Neural cell (in vitro differentiated cells): ENCODE data around the gene HLF. TPM values are rescaled to one million over a fixed set of nuclear protein-coding genes. Genes with fewer than 3 reads are reported as not detected.

Source experiments
- H2AFZ ChIP-seq: fragments of 200-600, 300-800 bp; sonication (generic), shearing (Covaris generic); 2 replicates; pipeline ENCODE4 v1.6.0; 2014; ENCODE audit warnings: low read depth, mild to moderate bottlenecking, antibody characterized with exemption, low read length, moderate library complexity
- H3F3A ChIP-seq: fragments of 200-600 bp; shearing (Covaris generic); 2 replicates; pipeline ENCODE4 v1.6.1; 2016; ENCODE audit warnings: mild to moderate bottlenecking, moderate library complexity, mixed read lengths, antibody characterized with exemption, low read length; ENCODE audit not compliant: insufficient read depth, poor library complexity, severe bottlenecking
- H3K27ac ChIP-seq: fragments of 200-600, 300-800 bp; sonication (generic), shearing (Covaris generic); 2 replicates; pipeline ENCODE4 v1.5.1; 2014; ENCODE audit warnings: mild to moderate bottlenecking, low read length, moderate library complexity
- H3K27me3 ChIP-seq: fragments of 300-800, 200-600 bp; sonication (generic), shearing (Covaris generic); 2 replicates; pipeline ENCODE4 v1.6.0; 2014; ENCODE audit warnings: mild to moderate bottlenecking, low read depth, low read length, moderate library complexity; ENCODE audit not compliant: insufficient read depth
- H3K36me3 ChIP-seq: fragments of 300-800, 200-600 bp; sonication (generic), shearing (Covaris generic); 2 replicates; pipeline ENCODE4 v1.5.1; 2014; ENCODE audit warnings: mild to moderate bottlenecking, antibody characterized with exemption, low read length, moderate library complexity; ENCODE audit not compliant: insufficient read depth
- H3K4me2 ChIP-seq: fragments of 300-800, 200-600 bp; sonication (generic), shearing (Covaris generic); 2 replicates; pipeline ENCODE4 v1.6.0; 2014; ENCODE audit warnings: mild to moderate bottlenecking, low read length
- H3K4me3 ChIP-seq: fragments of 300-800, 200-600 bp; sonication (generic), shearing (Covaris generic); 2 replicates; pipeline ENCODE4 v1.5.1; 2014; ENCODE audit warnings: mild to moderate bottlenecking, low read length, moderate library complexity
- H3K79me2 ChIP-seq: fragments of 200-600 bp; shearing (Covaris generic); replicated peaks from 2 replicates; pipeline ENCODE4 v1.6.0; 2014; ENCODE audit warnings: mild to moderate bottlenecking, low read length, moderate library complexity; ENCODE audit not compliant: insufficient read depth
- H3K9ac ChIP-seq: fragments of 300-800, 200-600 bp; sonication (generic), shearing (Covaris generic); 2 replicates; pipeline ENCODE4 v1.6.1; 2016; ENCODE audit warnings: mild to moderate bottlenecking, low read length, mixed read lengths
- H3K9me2 ChIP-seq: fragments of 200-600 bp; shearing (Covaris generic); 2 replicates; pipeline ENCODE4 v1.6.1; 2016; ENCODE audit warnings: mild to moderate bottlenecking, low read length, mixed read lengths; ENCODE audit not compliant: insufficient read depth
- H3K9me3 ChIP-seq: fragments of 200-600, 300-800 bp; sonication (generic), shearing (Covaris generic); 2 replicates; pipeline ENCODE4 v1.6.1; 2016; ENCODE audit warnings: mild to moderate bottlenecking, mixed run types, low read length, moderate library complexity, mixed read lengths
- H4K20me1 ChIP-seq: fragments of 200-600 bp; shearing (Covaris generic); 2 replicates; pipeline ENCODE4 v1.6.1; 2016; ENCODE audit warnings: mild to moderate bottlenecking, mixed run types; ENCODE audit not compliant: insufficient read depth
- CTCF ChIP-seq: fragments of 450-650 bp; IDR thresholded peaks from 2 replicates; pipeline ENCODE4 v1.5.1; 2014; ENCODE audit warnings: antibody characterized with exemption, mild to moderate bottlenecking, moderate library complexity; ENCODE audit not compliant: poor library complexity, severe bottlenecking
- EP300 ChIP-seq: fragments of 450-650 bp; conservative IDR thresholded peaks from 2 replicates; pipeline ENCODE4 v1.6.1; 2014; ENCODE audit warnings: antibody characterized with exemption, mild to moderate bottlenecking, moderate library complexity; ENCODE audit not compliant: poor library complexity, severe bottlenecking
- EZH2 ChIP-seq: fragments of 200-600, 300-800 bp; shearing (Covaris generic), sonication (generic); IDR thresholded peaks from 2 replicates; pipeline ENCODE4 v1.6.1; 2014; ENCODE audit warnings: antibody characterized with exemption, low read length, borderline replicate concordance, mild to moderate bottlenecking; ENCODE audit not compliant: insufficient read depth, poor library complexity, severe bottlenecking
- MXI1 ChIP-seq: fragments of 450-650 bp; conservative IDR thresholded peaks from 2 replicates; pipeline ENCODE4 v1.6.1; 2014; ENCODE audit warnings: antibody characterized with exemption, mild to moderate bottlenecking; ENCODE audit not compliant: poor library complexity, severe bottlenecking
- POLR2AphosphoS5 ChIP-seq: IDR thresholded peaks from 2 replicates; pipeline ENCODE4 v1.6.1; 2012
- RAD21 ChIP-seq: fragments of 450-650 bp; conservative IDR thresholded peaks from 2 replicates; pipeline ENCODE4 v1.6.1; 2014; ENCODE audit warnings: antibody characterized with exemption, mild to moderate bottlenecking, moderate library complexity
- REST ChIP-seq: IDR thresholded peaks from 2 replicates; pipeline ENCODE4 v1.6.1; 2012; ENCODE audit warnings: borderline replicate concordance
- SMC3 ChIP-seq: fragments of 450-650 bp; conservative IDR thresholded peaks from 2 replicates; pipeline ENCODE4 v1.6.1; 2014; ENCODE audit warnings: antibody characterized with exemption, mild to moderate bottlenecking, moderate library complexity; ENCODE audit not compliant: poor library complexity
- TAF1 ChIP-seq: IDR thresholded peaks from 2 replicates; pipeline ENCODE4 v1.6.1; 2012; ENCODE audit warnings: low read depth
- polyA plus RNA-seq: library from polyadenylated mRNA; depleted of rRNA; stranded (reverse); fragments of >200 nt; gene quantifications from 2 replicates; pipeline ENCODE4 v1.2.3, GENCODE V29; 2014

The HLF gene
- polyA plus RNA-seq, 1 donor from 2014 or later, result 0.71 TPM

GRCh38 chr17:55267777-55268648, 3.3 kb downstream of the HLF start:
- Histone ChIP-seq H3K9ac (no peak overlapping the region), H3K9me3 (no peaks in the 10 kb centered on the region), H3K36me3 (no peaks in the 10 kb centered on the region), H3K27me3 (peaks cover 36% of the 10 kb centered on the region), H3K4me3 (no peak overlapping the region), H3K4me2 (no peak overlapping the region), H3K79me2 (no peaks in the 10 kb centered on the region), H3K27ac (no peak overlapping the region), H4K20me1 (no peaks in the 10 kb centered on the region), H3K9me2 (no peaks in the 10 kb centered on the region), H2AFZ (no peak overlapping the region), H3F3A (no peaks in the 10 kb centered on the region)
- TF ChIP-seq EZH2 (no peak), RAD21 (no peak), CTCF (no peak), EP300 (no peak), MXI1 (no peak), SMC3 (no peak), TAF1 (no peak), POLR2AphosphoS5 (no peak), REST (no peak)

- no peaks in the 10 kb centered on the region for H3K9me3 ChIP-seq
- H4K20me1 ChIP-seq, result no peaks in the 10 kb centered on the region
- no peak overlapping the region for H3K4me3 ChIP-seq
- no peaks in the 10 kb centered on the region for H3F3A ChIP-seq
- TF ChIP-seq RAD21, result no peak
- no peak for TF ChIP-seq TAF1
- TF ChIP-seq SMC3, result no peak
- no peak for TF ChIP-seq EZH2
- TF ChIP-seq REST, result no peak
- TF ChIP-seq POLR2AphosphoS5, result no peak
- no peak for TF ChIP-seq CTCF
- no peak for TF ChIP-seq MXI1
- TF ChIP-seq EP300, result no peak
- no peak overlapping the region for H3K9ac ChIP-seq
- no peak overlapping the region for H3K4me2 ChIP-seq
- peaks cover 28% of the 10 kb centered on the region for H3K27me3 ChIP-seq
- H3K36me3 ChIP-seq, result no peaks in the 10 kb centered on the region
- H2AFZ ChIP-seq, result no peak overlapping the region
- H3K9me2 ChIP-seq, result no peaks in the 10 kb centered on the region
- H3K79me2 ChIP-seq, result no peaks in the 10 kb centered on the region
- no peak overlapping the region for H3K27ac ChIP-seq
Measured at GRCh38 chr17:55268649-55269480, 4.1 kb downstream of the HLF start.
